ENCODE results near the gene TUBA4B.
"Not testable (repeated sequence)": the region's sequence is repeated elsewhere in the genome, so short reads cannot be mapped to it uniquely, and the experiment has no call there.

TUBA4B gene

GRCh38 chr2:219252570-219252899, 508 bp upstream of the TUBA4B start:
- CTCF ChIA-PET = interaction anchor here (0.5 to 1.6 kb wide), 3 partner anchors 9 to 289 kb away, joined by 3 to 5 read pairs (median 3); no protein-coding TSS in a partner anchor
- no peak for TF ChIP-seq CTBP1 (IDR thresholded peaks at IDR 0.05; ENCODE audit: borderline replicate concordance)
- no peak for TF ChIP-seq L3MBTL2 (conservative IDR thresholded peaks at IDR 0.05)
- no peak for DNase-seq (ENCODE audit: extremely low spot score)
- POLR2A ChIA-PET = interaction anchor here (0.6 to 1.6 kb wide), 2 partner anchors 23 to 126 kb away, joined by 3 to 5 read pairs; partner anchors contain the start of genes ANKZF1 and ATG9A

- DNase-seq (ENCODE audit: extremely low spot score) = peak; percentile 90
- TF ChIP-seq ARNT (IDR thresholded peaks at IDR 0.05) (no peak), FOXA1 (IDR thresholded peaks at IDR 0.05) (no peak), FOXK2 (IDR thresholded peaks at IDR 0.05) (no peak), ZNF384 (IDR thresholded peaks at IDR 0.05) (no peak), CTBP1 (IDR thresholded peaks at IDR 0.05; ENCODE audit: borderline replicate concordance) (no peak)
- ChIA-PET CTCF (interaction anchor here (0.9 to 2.2 kb wide), 3 partner anchors 9 to 41 kb away, joined by 4 to 7 read pairs (median 7); partner anchors contain the start of genes GLB1L and STK16), POLR2A (interaction anchor here (3.9 kb wide), 1 partner anchor 8 kb away, joined by 28 read pairs; the partner anchor contains the start of genes GLB1L and STK16)
These were observed 928 bp downstream of the TUBA4B start, which contains the start of gene TUBA4A for GRCh38 chr2:219253753-219254589. Gene TUBA4A (minus strand): TSS chr2:219253918. CDS start chr2:219253858, 60 bp downstream.

- ChIA-PET POLR2A (interaction anchor here (3.9 kb wide), 1 partner anchor 9 kb away, joined by 28 read pairs; the partner anchor contains the start of genes GLB1L and STK16), CTCF (interaction anchor here (0.9 to 2.2 kb wide), 3 partner anchors 10 to 40 kb away, joined by 4 to 7 read pairs (median 7); partner anchors contain the start of genes GLB1L and STK16)
- TF ChIP-seq NFRKB (IDR thresholded peaks at IDR 0.05) = no peak
- TF ChIP-seq SUZ12 (IDR thresholded peaks at IDR 0.05) = no peak
- TF ChIP-seq CTBP1 (IDR thresholded peaks at IDR 0.05; ENCODE audit: borderline replicate concordance) = no peak
- TF ChIP-seq TARDBP (IDR thresholded peaks at IDR 0.05) = no peak
- no peak for TF ChIP-seq ELF4 (IDR thresholded peaks at IDR 0.05)
- no peak for TF ChIP-seq ARNT (IDR thresholded peaks at IDR 0.05)
- TF ChIP-seq BHLHE40 (IDR thresholded peaks at IDR 0.05; ENCODE audit: borderline replicate concordance) = no peak
- TF ChIP-seq FOXK2 (IDR thresholded peaks at IDR 0.05) = no peak
- no peak for TF ChIP-seq PKNOX1 (IDR thresholded peaks at IDR 0.05)
- no peak for TF ChIP-seq FOXM1 (IDR thresholded peaks at IDR 0.05; ENCODE audit: borderline replicate concordance)
- no peak for TF ChIP-seq ZNF384 (IDR thresholded peaks at IDR 0.05)
- TF ChIP-seq L3MBTL2 (conservative IDR thresholded peaks at IDR 0.05) = no peak
- TF ChIP-seq FOXA1 (IDR thresholded peaks at IDR 0.05) = no peak
- TF ChIP-seq SP1 (IDR thresholded peaks at IDR 0.05) = no peak
- no peak for TF ChIP-seq LEF1 (IDR thresholded peaks at IDR 0.05; ENCODE audit: borderline replicate concordance)
- TF ChIP-seq HDGF (IDR thresholded peaks at IDR 0.05; ENCODE audit: borderline replicate concordance) = no peak
- DNase-seq (ENCODE audit: extremely low spot score) = no peak
These were observed 1.7 kb downstream of the TUBA4B start for GRCh38 chr2:219254590-219255201.

GRCh38 chr2:219258942-219259341, 5.9 kb downstream of the TUBA4B start:
- CTCF ChIA-PET = interaction anchor here (0.7 to 1.7 kb wide), 2 partner anchors 16 to 36 kb away, joined by 3 to 8 read pairs; no protein-coding TSS in a partner anchor

GRCh38 chr2:219261024-219261855, 8.2 kb downstream of the TUBA4B start:
- TF ChIP-seq SUZ12 (IDR thresholded peaks at IDR 0.05) = no peak
- TF ChIP-seq ELF4 (IDR thresholded peaks at IDR 0.05) = no peak
- no peak for TF ChIP-seq ZNF384 (IDR thresholded peaks at IDR 0.05)
- TF ChIP-seq FOXM1 (IDR thresholded peaks at IDR 0.05; ENCODE audit: borderline replicate concordance) = no peak
- no peak for TF ChIP-seq L3MBTL2 (conservative IDR thresholded peaks at IDR 0.05)
- TF ChIP-seq SP1 (IDR thresholded peaks at IDR 0.05) = no peak
- TF ChIP-seq BHLHE40 (IDR thresholded peaks at IDR 0.05; ENCODE audit: borderline replicate concordance) = no peak
- TF ChIP-seq FOXK2 (IDR thresholded peaks at IDR 0.05) = no peak
- no peak for TF ChIP-seq FOXA1 (IDR thresholded peaks at IDR 0.05)
- no peak for TF ChIP-seq LEF1 (IDR thresholded peaks at IDR 0.05; ENCODE audit: borderline replicate concordance)
- no peak for TF ChIP-seq PKNOX1 (IDR thresholded peaks at IDR 0.05)
- no peak for TF ChIP-seq NFRKB (IDR thresholded peaks at IDR 0.05)
- TF ChIP-seq CTBP1 (IDR thresholded peaks at IDR 0.05; ENCODE audit: borderline replicate concordance) = no peak
- no peak for TF ChIP-seq HDGF (IDR thresholded peaks at IDR 0.05; ENCODE audit: borderline replicate concordance)
- TF ChIP-seq TARDBP (IDR thresholded peaks at IDR 0.05) = no peak
- DNase-seq (ENCODE audit: extremely low spot score) = no peak
- ChIA-PET POLR2A (interaction anchor here (0.6 to 2.1 kb wide), 4 partner anchors 10 to 286 kb away, joined by 3 to 8 read pairs (median 6); partner anchors contain the start of genes DNAJB2, GLB1L and STK16), CTCF (interaction anchor here (0.6 to 1.0 kb wide), 2 partner anchors 8 to 34 kb away, joined by 3 read pairs; partner anchors contain the start of gene TUBA4B)

More at GRCh38 chr2:219258942-219259341, 5.9 kb downstream of the TUBA4B start:
- POLR2A ChIA-PET = interaction anchor here (2.0 kb wide), 1 partner anchor 13 kb away, joined by 12 read pairs; the partner anchor contains the start of genes GLB1L and STK16
- DNase-seq (ENCODE audit: extremely low spot score) = not testable (repeated sequence)
